Stomach smooth muscle (tissue), 2 donors: Measurements from ENCODE around the gene OXCT2.

ENCODE experiments used
- H3K27ac ChIP-seq: one replicate; pipeline ENCODE4 v1.7.0; 2013; ENCODE audit warnings: mild to moderate bottlenecking, low read length, inconsistent platforms
- H3K27me3 ChIP-seq, 2 donors: one replicate each; pipeline ENCODE4 v1.7.0; 2013; ENCODE audit warnings: low read length in 2 of 2; ENCODE audit not compliant: insufficient read depth in 2 of 2, control insufficient read depth in 1 of 2
- H3K36me3 ChIP-seq, 2 donors: one replicate each; pipeline ENCODE4 v1.7.0; 2013; ENCODE audit warnings: low read length in 2 of 2; ENCODE audit not compliant: control insufficient read depth in 2 of 2, insufficient read depth in 2 of 2
- H3K4me1 ChIP-seq: one replicate; pipeline ENCODE4 v1.7.0; 2013; ENCODE audit warnings: low read length; ENCODE audit not compliant: control insufficient read depth, insufficient read depth
- H3K4me3 ChIP-seq, 2 donors: one replicate each; pipeline ENCODE4 v1.7.0; 2013; ENCODE audit warnings: low read length in 2 of 2
- H3K9ac ChIP-seq, 2 donors: one replicate each; pipeline ENCODE4 v1.7.0; 2013; ENCODE audit warnings: low read length in 2 of 2, mild to moderate bottlenecking in 1 of 2
- H3K9me3 ChIP-seq, 2 donors: one replicate each; pipeline ENCODE4 v1.7.0; 2013; ENCODE audit warnings: low read length in 2 of 2; ENCODE audit not compliant: control insufficient read depth in 2 of 2
- donor health status: healthy.
- donor health status: Pancreatic carcinoma.

OXCT2 gene

GRCh38 chr1:39729030-39729429 lies 42.1 kb downstream of the OXCT2 start:
- H3K27ac ChIP-seq = no peak overlapping the region
- no peak overlapping the region for H3K9ac ChIP-seq
- peaks cover 10 to 13% of the 10 kb centered on the region in 2 donors for H3K27me3 ChIP-seq
- no peak overlapping the region for H3K4me3 ChIP-seq
- no peaks in the 10 kb centered on the region for H3K36me3 ChIP-seq
- no peaks in the 10 kb centered on the region for H3K9me3 ChIP-seq
- peaks cover 14% of the 10 kb centered on the region for H3K4me1 ChIP-seq

GRCh38 chr1:39727932-39728317 lies 43.2 kb downstream of the OXCT2 start:
- H3K36me3 ChIP-seq = no peaks in the 10 kb centered on the region
- H3K4me3 ChIP-seq = no peak overlapping the region
- peaks cover 3% of the 10 kb centered on the region for H3K4me1 ChIP-seq
- no peak overlapping the region for H3K9ac ChIP-seq
- H3K27me3 ChIP-seq = peaks cover 10 to 13% of the 10 kb centered on the region in 2 donors
- no peaks in the 10 kb centered on the region for H3K9me3 ChIP-seq
- no peak overlapping the region for H3K27ac ChIP-seq

GRCh38 chr1:39727221-39727931 lies 43.8 kb downstream of the OXCT2 start:
- Histone ChIP-seq H3K36me3 (no peaks in the 10 kb centered on the region), H3K4me1 (no peaks in the 10 kb centered on the region), H3K9me3 (no peaks in the 10 kb centered on the region), H3K27me3 (peaks cover 10 to 13% of the 10 kb centered on the region in 2 donors), H3K27ac (no peak overlapping the region), H3K4me3 (no peak overlapping the region), H3K9ac (no peak overlapping the region)

GRCh38 chr1:39726600-39726999 lies 44.5 kb downstream of the OXCT2 start:
- Histone ChIP-seq H3K9me3 (no peaks in the 10 kb centered on the region), H3K27me3 (peaks cover 10 to 13% of the 10 kb centered on the region in 2 donors), H3K4me3 (no peak overlapping the region), H3K4me1 (no peaks in the 10 kb centered on the region), H3K9ac (no peak overlapping the region), H3K36me3 (no peaks in the 10 kb centered on the region), H3K27ac (no peak overlapping the region)

- H3K9me3 ChIP-seq = no peaks in the 10 kb centered on the region
- no peaks in the 10 kb centered on the region for H3K4me1 ChIP-seq
- no peak overlapping the region for H3K4me3 ChIP-seq
- H3K9ac ChIP-seq = no peak overlapping the region
- H3K36me3 ChIP-seq = no peaks in the 10 kb centered on the region
- H3K27ac ChIP-seq = no peak overlapping the region
- peaks cover 0 to 2% of the 10 kb centered on the region in 2 donors for H3K27me3 ChIP-seq
Measured at GRCh38 chr1:39722495-39722894, 48.7 kb downstream of the OXCT2 start.

GRCh38 chr1:39721664-39722063 lies 49.5 kb downstream of the OXCT2 start:
- Histone ChIP-seq H3K27me3 (peaks cover 0 to 4% of the 10 kb centered on the region in 2 donors), H3K4me1 (no peaks in the 10 kb centered on the region), H3K9me3 (no peaks in the 10 kb centered on the region), H3K27ac (no peak overlapping the region), H3K4me3 (no peak overlapping the region), H3K9ac (no peak overlapping the region), H3K36me3 (no peaks in the 10 kb centered on the region)

GRCh38 chr1:39720094-39720999 lies 50.8 kb downstream of the OXCT2 start:
- no peak overlapping the region for H3K9ac ChIP-seq
- H3K27ac ChIP-seq = no peak overlapping the region
- peaks cover 0 to 4% of the 10 kb centered on the region in 2 donors for H3K27me3 ChIP-seq
- H3K9me3 ChIP-seq = no peaks in the 10 kb centered on the region
- H3K4me3 ChIP-seq = no peak overlapping the region
- no peaks in the 10 kb centered on the region for H3K4me1 ChIP-seq
- H3K36me3 ChIP-seq = no peaks in the 10 kb centered on the region
